Measurements from ENCODE around the gene BARHL2.

The BARHL2 gene

DNA sequence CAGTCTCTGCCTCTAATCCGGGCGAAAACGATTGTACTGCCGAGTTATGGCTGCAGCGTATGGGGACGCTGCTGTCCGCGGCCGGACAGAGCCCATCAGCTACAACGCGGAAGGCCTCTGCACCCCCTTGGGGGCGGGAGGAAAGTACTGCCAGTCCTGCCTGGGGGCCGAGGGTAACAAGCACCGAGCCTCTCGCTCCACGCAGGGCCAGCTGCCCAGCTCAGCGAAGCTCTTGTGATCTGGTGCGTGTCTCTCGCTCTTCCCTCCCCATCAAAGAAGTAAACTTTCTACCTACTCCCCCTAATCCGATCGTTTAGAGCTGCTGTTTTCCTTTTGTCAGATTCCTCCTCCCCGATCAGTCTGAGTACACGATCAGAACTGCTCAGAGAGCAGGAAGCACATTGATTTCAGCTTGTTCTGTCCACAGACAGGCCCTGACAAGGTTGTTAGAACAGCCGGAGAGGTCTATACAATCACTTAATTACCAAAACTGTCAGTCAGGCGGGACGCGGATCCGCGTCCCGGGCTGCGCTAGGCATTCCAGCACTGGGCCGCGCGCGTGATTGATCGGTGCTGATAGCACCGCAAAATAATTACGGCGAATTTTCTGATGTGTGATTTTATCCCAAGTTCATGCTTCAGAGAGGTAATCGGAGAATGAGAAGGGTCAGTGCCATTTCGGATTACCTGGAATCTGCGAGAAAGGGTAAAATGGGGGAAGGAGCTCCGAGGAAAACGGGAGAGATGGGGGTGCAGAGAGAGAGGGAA lies 8.7 kb upstream of the BARHL2 start:
- in situ Hi-C loops (cut with MboI; ENCODE audit: low sequenced_read_pairs, unreplicated experiment): loop anchor here (5.0 to 10.0 kb wide), 3 partner anchors 106 to 439 kb away; no protein-coding TSS in a partner anchor
- TF ChIP-seq, protein P1, sequence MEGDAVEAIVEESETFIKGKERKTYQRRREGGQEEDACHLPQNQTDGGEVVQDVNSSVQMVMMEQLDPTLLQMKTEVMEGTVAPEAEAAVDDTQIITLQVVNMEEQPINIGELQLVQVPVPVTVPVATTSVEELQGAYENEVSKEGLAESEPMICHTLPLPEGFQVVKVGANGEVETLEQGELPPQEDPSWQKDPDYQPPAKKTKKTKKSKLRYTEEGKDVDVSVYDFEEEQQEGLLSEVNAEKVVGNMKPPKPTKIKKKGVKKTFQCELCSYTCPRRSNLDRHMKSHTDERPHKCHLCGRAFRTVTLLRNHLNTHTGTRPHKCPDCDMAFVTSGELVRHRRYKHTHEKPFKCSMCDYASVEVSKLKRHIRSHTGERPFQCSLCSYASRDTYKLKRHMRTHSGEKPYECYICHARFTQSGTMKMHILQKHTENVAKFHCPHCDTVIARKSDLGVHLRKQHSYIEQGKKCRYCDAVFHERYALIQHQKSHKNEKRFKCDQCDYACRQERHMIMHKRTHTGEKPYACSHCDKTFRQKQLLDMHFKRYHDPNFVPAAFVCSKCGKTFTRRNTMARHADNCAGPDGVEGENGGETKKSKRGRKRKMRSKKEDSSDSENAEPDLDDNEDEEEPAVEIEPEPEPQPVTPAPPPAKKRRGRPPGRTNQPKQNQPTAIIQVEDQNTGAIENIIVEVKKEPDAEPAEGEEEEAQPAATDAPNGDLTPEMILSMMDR (IDR thresholded peaks at IDR 0.05; ENCODE audit: borderline replicate concordance, control extremely low read depth, extremely low read depth, insufficient read depth, missing control alignments): no peak
- peak; percentile 25 for DNase-seq (ENCODE audit: low spot score)

- TF ChIP-seq, protein P1 (IDR thresholded peaks at IDR 0.05; ENCODE audit: borderline replicate concordance, control extremely low read depth, extremely low read depth, insufficient read depth, missing control alignments): no peak
- in situ Hi-C loops (cut with MboI; ENCODE audit: low sequenced_read_pairs, unreplicated experiment): loop anchor here (5.0 to 10.0 kb wide), 3 partner anchors 107 to 440 kb away; no protein-coding TSS in a partner anchor
- no peak for DNase-seq (ENCODE audit: low spot score)
Observed at GRCh38 chr1:90724926-90725656, 8.0 kb upstream of the BARHL2 start.

DNA sequence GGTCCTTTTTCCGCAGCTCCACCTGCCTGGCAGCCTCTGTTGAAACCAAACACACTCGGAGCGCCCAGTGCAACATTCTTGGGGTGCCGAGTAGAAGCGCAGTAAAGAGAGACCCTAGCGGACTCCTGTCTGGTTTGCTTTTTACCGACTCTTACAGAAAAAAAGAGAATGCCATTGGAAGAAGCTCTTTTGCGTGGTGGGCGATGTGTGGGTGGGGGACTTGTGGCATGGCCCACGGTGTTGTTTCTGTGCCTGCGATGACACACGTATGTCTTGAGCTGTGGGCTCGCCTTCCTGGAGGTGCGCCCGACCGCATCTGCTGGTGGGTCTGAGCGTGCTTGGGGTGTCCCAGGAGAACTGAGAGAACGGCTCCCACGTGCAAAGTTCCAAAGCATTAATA lies 7.3 kb upstream of the BARHL2 start:
- TF ChIP-seq, protein P1 (IDR thresholded peaks at IDR 0.05; ENCODE audit: borderline replicate concordance, control extremely low read depth, extremely low read depth, insufficient read depth, missing control alignments): no peak
- peak; percentile 13 for DNase-seq (ENCODE audit: low spot score)
- in situ Hi-C loops (cut with MboI; ENCODE audit: low sequenced_read_pairs, unreplicated experiment): loop anchor here (10.0 kb wide), 2 partner anchors 240 to 440 kb away; no protein-coding TSS in a partner anchor

DNA sequence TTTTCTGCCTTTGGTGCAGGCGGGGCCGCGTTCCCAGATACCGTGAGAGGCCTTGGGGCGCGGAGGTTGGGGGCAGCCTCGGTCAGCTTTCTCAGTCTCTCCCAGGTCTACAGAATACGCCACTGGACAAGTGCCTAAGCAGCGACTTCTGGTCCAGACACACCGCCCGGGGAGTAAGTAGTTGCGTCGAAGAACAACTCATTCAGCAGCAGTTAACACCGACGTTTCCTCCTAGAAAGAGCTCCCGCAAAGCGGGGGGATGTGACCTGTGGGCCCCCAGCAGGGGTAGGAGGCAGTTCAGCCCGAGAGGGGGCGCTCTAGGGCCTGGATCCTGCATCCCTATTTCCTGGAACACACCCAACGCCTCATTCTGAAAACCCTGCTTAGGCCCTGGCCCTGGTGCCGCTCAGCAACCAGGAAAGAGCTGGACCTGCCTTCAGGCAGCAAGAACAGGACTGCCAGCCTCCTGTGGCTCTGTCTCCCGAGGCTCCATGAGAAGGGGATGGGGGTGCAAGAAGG lies 6.5 kb upstream of the BARHL2 start:
- in situ Hi-C loops (cut with MboI; ENCODE audit: low sequenced_read_pairs, unreplicated experiment): loop anchor here (10.0 kb wide), 2 partner anchors 241 to 441 kb away; no protein-coding TSS in a partner anchor
- TF ChIP-seq, protein P1 (IDR thresholded peaks at IDR 0.05; ENCODE audit: borderline replicate concordance, control extremely low read depth, extremely low read depth, insufficient read depth, missing control alignments): no peak
- peak; percentile 43 for DNase-seq (ENCODE audit: low spot score)

DNA sequence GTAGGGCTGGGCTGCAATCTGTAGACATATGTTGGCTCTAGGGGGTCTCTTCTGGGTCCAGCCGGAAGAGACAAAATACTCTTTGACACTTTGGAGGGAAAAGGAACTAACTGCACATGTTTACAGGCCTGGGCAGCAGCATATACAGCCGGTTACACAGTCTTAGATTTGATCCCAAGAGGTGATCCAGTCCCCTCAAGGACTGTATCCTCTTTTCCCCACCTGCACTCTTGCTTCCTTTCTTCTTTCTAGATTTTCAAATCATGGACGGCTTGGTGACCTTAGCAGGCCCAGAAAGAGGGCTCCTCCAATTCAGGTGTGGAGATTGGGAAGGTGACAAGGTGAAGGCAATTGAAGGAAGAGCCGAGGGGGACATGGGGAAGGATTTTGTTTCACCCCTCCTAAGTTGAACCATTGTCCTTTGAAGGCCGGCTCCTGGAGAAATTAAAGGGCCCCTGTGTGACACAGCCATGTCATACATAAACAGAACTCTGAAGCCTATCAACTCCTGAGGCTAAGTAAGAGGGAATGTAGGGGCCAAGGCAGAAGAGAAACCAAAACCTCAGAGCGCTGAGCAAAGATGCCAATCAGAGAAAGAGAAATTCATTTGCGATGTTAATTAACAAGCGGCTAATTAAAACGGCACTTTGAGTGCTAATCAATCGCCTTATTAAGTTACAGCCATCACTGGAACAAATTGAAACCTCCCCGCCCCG lies 5.9 kb upstream of the BARHL2 start:
- DNase-seq (ENCODE audit: low spot score): peak; percentile 23
- TF ChIP-seq, protein P1 (IDR thresholded peaks at IDR 0.05; ENCODE audit: borderline replicate concordance, control extremely low read depth, extremely low read depth, insufficient read depth, missing control alignments): no peak
- in situ Hi-C loops (cut with MboI; ENCODE audit: low sequenced_read_pairs, unreplicated experiment): loop anchor here (10.0 kb wide), 2 partner anchors 242 to 442 kb away; no protein-coding TSS in a partner anchor

All from GM13976 (cell line).